Panc1 (cell line): ENCODE data around the gene TSPYL4.

Experiments
- CTCF ChIP-seq: fragments of 450-650 bp; IDR thresholded peaks from 2 replicates; pipeline ENCODE4 v1.5.1; 2017; ENCODE audit warnings: mild to moderate bottlenecking
- POLR2AphosphoS5 ChIP-seq: IDR thresholded peaks from 2 replicates; pipeline ENCODE4 v1.6.1; 2012; ENCODE audit warnings: mild to moderate bottlenecking, low read depth, low read length, moderate library complexity
- REST ChIP-seq, 2 experiments: IDR thresholded peaks; 2 replicates each; pipeline ENCODE4 v1.6.1; 2011 to 2012; ENCODE audit warnings: low read depth in 2 of 2, control low read depth in 1 of 2, low read length in 1 of 2, mild to moderate bottlenecking in 1 of 2, moderate library complexity in 1 of 2; ENCODE audit not compliant: insufficient read depth in 1 of 2
- SIN3A ChIP-seq: IDR thresholded peaks from 2 replicates; pipeline ENCODE4 v1.6.1; 2012; ENCODE audit warnings: low read depth, mild to moderate bottlenecking, low read length, moderate library complexity, borderline replicate concordance; ENCODE audit not compliant: insufficient read depth

GRCh38 chr6:116206231-116206903 is 47.5 kb downstream of the TSPYL4 start:
- TF ChIP-seq CTCF, result no peak
- TF ChIP-seq SIN3A, result no peak
- no peak for TF ChIP-seq POLR2AphosphoS5
- no peak for TF ChIP-seq REST (IDR thresholded peaks at IDR 0.05; ENCODE audit: insufficient read depth in 1 of 2, low read depth in 2 of 2, low read length in 1 of 2)
